Embryonic facial prominence (tissue), 1 donor: ENCODE measurements around the gene PSMA6.
"Not testable (repeated sequence)": the region's sequence is repeated elsewhere in the genome, so short reads cannot be mapped to it uniquely, and the experiment has no call there.

Source experiments
- DNase-seq: peaks from one replicate; pipeline ENCODE4 v3.0.0-alpha.2; 2016; ENCODE audit errors: extremely low spot score

Gene PSMA6

DNA sequence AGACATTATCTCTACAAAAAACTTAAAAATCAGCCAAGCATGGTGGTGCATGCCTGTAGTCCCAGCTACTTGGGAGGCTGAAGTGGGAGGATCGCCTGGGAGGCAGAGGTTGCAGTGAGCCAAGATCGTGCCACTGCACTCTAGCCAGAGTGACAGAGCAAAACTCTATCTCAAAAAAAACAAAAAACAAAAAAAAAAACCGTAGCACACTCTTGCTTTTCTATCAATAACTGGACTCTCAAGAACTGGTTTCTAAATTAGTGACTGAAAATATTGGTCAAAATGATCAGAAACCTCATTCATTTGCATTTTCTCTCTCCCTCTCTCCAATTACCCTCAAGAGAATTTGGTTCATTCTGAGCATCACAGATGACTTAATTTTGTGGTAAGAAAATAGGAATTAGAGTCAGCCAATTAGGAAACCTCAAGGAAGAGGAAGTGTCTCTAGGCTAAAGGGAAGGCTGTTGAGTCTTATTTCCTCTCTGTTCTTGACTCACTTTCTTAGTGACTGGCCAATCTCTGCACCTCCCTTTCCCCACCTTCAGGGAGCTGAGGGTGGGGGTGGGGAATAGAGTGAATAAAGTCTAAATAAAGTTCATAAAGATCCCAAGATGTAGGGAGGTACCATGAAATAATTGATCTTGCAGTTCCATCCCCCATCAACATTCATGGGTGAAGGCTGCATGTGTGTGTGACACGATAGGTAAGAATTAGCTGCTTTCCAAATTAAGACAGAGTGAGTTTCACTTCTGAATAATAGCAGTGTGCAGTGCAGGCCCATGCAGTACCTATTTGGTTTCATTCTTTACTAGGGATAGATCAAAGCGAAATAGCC is 6.8 kb upstream of the PSMA6 start:
- DNase-seq = no peak

DNA sequence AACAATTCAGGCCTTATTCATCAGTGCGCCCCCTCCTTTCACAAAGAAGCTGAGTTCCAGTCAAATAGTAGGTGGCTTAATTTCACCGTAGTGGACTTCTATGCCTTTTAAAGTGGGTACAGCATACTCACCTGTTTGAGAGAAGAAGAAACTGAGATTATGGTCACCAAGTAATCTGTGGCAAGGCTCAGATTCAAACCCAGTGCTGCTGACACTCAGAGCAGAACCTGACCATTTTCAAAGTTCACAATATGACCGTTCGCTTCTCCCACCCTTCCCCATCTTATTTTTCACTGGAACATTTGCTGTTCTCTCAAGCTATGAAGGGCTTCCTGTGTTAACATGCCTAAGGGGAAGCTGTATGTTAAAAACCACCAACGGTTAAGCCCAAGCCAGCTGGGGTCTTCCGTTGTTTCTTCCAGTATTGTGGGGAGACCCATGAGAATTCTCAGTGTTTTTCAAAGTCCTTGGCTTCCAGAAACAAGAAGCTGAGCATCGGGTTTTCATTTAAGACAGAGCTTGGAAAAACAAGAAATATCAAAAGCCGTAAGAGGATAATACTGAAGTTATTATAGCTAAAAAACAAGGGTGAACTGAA is 6.1 kb upstream of the PSMA6 start:
- no peak for DNase-seq

DNA sequence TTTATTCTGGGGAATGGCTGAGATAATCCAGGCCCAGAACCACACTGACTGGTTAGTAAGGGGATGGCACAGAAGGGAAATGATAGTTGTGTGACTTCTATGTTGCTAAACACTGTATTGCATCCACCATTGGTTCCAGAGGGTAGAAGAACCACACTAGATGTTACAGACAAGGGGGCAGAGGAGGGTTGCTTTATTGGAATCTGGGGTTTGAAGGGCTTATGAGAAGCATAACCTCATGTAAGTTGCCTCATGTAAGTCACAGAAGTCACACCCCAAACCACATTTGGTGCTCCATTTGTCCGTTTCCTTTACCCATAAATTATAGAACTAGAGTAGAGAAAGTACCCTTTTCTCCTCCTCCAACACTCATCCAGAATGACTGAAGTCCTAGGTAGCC is 5.5 kb upstream of the PSMA6 start:
- no peak for DNase-seq

DNA sequence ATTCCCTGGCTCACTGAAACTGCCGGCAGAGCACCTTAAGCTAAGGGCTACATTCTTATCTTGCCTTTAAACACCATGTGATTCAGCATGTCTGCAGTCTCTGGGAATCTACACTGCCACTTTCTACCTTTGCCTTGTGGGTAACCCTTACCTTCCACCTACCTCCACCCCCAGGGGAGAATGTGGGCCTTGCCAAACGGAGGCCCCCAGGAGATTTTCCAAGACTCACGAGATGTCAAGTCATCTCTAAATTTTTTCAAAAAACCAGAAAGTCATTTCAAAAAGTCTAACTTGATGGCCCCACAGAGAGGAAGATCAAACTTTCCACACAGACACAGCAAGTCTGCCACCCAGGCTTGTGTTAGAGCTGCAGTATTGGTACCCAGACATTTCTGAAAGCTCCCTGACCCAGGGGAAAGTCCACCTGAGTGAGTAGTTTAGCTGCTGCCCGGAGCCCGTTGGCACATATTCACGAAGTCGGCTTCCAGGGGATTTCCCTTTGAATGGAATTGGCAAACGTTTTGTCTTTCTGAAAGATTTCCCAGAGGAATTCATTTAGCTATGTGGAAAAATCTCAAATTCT is 4.7 kb upstream of the PSMA6 start:
- no peak for DNase-seq

DNA sequence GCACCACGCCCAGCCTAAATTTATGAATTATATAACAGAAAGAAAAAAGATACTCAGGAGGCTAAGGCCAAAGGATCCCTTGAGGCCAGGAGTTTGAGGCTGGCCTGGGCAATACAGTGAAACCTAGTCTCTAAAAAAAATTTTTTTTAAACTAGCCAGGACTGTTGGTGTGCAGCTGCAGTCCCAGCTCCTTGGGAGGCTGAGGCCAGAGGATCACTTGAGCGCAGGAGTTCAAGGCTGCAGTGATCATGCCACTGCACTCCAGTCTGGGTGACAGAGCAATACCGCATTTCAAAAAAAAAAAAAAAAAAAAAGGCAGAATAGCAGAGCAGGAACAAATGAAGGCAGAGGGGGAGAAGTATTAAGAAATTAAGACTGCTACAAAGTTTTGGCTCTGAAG is 2.6 kb upstream of the PSMA6 start:
- DNase-seq = no peak

DNA sequence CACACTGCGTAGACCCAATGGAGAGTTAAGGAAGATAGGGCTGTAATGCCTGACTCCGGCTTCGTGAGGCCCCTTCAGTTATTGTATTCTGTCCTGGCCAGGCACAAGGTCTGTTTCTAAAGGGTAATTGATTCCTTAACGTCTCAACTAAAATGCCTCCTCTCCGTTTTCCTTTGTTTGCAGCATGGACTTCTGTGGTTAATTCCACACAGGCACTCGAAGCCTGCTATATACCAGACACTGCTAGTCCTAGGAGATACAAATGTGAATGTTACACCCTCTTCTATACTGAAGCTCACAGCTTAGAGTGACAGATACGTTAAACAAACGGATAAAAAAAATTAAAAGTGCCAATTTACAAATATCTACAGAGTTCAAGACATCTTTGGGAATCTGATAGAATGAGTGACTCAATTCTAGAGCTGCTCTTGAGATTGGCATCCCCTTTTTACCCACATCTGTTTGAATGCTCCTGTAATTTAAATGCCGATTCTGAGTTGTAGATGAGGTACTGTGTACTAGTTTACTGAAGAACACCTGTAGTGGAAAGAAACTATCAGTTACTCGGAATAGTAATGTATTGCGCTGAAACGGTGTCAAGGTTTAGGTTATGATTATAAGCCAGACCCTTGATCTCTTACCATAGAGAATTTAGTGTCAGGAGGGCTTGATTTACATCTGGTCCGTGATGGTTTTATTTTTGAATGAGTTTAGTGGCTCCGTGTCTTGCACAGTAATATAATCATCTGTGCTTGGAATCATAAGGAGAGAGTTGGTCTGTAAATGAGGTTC is 784 bp downstream of the PSMA6 start:
- no peak for DNase-seq

DNA sequence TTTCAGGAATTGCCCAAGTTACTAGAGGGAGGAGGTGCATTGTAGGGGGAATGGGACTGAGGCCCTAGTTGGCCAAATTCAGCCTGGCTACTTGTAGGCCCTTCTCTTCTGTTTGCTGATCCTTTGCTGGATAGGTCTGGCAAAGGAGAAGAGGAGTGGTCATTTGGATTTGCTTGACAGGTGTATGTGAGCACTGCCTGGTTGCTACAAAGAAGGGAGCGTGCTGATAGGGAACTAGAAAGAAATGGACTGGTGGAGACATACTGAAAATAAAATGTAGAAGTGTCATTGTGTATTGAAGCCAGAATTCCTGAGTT is 3.6 kb downstream of the PSMA6 start:
- DNase-seq = no peak

DNA sequence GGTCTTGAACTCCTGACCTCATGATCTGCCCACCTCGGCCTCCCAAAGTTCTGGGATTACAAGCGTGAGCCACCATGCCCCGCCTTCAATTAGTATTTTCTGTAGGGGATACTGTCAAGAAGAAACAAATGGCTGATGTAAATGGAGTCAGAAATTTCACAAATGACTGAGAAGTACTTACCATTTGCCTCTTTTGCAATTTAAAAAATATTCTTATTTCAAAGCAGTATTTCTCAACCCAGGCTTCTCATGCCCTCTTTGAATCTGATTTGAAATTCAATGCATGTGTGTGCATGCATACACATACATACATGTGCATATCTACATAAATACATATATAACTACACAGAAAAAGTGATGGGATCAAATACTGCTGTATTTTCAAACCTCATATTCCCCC is 4.4 kb downstream of the PSMA6 start:
- no peak for DNase-seq

DNA sequence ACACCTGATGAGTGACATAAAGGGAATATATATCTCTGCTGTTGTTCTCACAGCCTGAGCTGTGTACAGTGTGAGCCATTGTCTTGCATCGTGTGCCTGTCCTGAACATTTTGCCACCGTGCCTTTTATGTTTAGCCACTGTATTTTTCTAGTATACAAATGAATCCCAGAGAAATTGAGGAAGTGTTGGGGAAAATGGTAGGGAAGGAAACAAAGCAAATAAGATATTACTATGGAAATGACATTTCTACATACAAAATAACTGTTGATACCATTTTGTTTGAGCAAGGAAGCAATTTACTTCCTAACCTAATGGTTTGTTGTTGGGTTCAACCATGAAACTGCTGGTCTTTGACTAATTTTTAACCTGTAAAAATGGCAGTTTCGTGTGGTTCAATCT is 5.5 kb downstream of the PSMA6 start:
- no peak for DNase-seq

DNA sequence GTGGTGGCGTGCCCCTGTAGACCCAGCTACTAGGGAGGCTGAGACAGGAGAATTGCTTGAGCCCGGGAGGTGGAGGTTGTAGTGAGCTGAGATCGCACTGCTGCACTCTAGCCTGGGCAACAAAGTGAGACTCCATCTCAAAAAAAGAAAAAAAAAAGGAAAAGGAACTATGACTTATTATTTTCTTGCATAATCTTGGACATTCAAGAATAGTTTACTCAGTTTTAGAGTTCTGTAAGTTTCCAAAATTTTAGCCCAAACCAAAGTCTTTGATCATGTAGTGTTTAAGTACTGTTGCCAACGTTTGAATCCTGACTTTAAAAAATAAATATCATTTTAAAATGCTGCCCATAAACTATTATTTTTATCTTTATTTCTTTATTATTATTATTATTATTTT is 6.2 kb downstream of the PSMA6 start:
- no peak for DNase-seq

DNA sequence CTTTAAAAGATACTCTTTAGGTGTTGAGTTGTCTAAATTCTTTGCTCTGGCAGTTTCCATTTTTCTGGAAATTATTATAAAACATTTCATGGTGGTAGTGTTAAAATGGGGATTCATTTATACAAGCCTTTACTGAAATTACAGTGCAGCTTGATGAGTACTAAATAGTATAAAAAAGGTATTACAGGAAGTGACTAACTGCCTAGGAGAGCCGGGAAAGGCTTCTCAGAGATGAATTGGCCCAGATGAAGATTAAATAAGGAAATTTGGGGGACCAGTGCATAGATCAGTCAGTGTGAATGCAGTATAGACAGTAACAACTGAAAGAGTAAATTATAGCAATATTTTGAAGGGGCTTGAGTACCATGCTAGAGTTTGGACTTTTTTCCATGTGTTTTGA is 7.5 kb downstream of the PSMA6 start:
- DNase-seq = no peak

DNA sequence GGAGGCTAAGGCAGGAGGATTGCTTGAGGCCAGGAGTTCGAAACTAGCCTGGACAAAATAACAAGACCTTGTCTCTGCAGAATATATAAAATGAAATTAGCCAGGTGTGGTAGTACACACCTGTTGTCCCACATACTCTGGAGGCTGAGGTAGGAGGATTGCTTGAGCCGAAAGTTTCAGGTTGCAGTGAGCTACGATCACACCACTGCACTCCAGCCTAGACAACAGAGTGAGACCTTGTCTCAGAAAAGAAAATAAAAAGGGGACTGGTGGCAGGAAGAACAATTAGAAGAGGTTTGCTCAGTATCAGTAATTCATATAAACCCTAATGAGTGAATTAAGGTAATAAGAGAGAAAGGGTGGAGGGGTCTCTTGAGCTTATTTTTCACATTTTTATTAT is 8.0 kb downstream of the PSMA6 start:
- DNase-seq = no peak

DNA sequence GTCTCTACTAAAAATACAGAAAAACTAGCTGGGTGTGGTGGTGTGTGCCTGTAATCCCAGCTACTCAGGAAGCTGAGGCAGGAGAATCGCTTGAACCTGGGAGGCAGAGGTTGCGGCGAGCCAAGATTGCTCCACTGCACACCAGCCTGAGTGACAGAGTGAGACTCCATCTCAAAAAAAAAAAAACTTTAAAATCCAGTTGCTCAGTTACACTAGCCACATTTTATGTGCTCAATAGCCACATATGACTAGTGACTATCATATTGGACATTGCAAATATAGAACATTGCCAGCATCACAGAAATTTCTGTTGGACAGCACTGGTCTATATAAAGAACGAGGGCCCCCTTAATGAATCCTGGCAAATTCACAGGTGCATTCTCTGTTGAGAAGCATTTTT is 9.2 kb downstream of the PSMA6 start:
- DNase-seq = not testable (repeated sequence)

DNA sequence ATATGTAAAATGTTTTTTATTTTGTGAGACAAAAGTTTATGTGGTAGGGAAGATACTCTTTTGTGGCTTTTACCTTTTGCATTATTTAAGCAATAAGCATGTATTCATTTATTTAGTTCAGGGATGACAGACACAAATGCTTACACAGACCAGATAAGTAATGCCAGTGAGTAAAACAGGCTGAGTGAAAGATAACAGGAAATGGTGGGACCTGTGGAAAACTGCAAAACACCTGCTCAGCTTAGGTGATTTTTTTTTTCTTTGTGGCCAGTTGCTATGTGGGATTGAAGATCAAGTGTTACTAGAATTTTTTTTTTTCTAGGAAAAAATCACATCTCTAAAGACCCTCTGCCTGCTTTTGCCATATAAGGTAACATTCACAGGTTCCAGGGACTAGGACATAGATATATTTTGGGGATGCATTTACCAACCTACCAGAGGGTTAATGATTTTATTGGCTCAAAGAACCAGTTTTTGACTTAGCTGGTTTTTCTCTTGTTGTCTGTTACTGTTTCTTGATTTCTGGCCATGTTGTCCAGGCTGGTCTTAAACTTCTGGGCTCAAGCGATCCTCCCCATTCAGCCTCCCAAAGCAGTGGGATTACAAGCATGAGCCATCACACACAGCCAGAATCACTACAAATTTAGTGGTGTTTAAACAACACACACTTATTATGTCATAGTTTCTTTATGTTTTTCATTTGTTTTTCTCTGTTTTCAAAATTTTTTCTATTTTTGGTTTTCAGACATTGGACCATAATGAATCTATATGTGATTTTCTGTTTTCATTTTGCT is 9.8 kb downstream of the PSMA6 start:
- DNase-seq = no peak

DNA sequence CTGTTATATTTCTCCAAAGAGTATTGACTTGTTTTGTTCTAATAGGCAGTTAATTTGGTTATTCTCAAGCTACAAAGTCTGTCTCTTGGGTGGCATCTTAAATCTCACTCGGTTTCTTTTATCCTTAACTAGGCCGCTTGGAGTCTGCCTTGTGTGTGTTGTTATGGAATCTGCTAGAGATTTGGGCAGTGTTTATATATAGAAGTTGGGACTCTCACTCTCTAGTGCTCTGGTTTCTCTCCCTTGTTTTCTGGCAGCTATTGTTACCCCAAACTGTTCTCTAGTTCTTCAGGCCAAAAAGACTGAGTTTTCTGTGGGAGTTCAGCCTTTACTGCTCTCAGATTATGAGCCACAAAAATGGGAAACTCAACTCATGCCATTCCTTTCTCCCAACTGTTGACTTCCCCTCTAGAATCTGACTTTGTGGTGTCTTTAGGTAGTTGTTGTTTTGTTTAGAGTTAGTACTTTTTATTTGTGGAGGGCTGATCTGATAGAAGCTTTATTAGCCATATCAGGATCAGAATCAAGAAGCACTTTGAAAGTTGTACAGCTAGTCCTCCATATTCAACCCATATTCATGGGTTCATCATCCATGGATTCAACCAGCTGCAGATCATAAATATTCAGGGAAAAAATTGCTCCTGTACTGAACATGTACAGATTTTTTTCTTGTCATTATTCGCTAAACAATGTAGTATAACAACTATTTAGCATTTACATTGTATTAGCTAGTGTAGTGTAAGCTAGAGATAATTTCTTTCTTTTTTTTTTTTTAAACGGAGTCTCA is 11.2 kb downstream of the PSMA6 start:
- no peak for DNase-seq

DNA sequence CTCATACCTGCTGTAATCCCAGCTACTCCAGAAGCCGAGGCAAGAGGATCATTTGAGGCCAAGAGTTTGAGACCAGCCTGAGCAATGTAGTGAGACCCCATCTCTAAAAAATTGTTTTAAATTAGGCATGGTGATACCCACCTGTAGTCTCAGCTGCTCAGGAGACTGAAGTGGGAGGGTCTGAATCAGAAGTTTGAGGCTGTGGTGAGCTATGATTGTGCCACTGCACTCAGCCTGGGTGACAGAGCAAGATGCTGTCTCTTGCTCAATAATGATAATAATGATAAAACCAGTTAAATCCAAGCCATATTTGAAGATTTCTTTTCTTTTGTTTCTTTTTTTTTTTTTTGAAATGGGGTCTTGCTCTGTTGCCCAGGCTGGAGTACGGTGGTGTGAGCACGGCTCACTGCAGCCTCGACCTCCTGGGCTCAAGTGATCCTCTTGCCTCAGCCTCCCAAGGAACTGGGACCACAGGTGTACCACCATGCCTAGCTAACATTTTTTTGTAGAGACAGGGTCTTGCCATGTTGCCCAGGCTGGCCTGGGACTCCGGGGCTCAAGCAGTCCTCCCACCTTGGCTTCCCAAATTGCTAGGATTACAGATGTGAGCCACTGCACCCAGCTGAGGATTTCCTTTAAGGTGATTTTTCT is 12.8 kb downstream of the PSMA6 start:
- no peak for DNase-seq

DNA sequence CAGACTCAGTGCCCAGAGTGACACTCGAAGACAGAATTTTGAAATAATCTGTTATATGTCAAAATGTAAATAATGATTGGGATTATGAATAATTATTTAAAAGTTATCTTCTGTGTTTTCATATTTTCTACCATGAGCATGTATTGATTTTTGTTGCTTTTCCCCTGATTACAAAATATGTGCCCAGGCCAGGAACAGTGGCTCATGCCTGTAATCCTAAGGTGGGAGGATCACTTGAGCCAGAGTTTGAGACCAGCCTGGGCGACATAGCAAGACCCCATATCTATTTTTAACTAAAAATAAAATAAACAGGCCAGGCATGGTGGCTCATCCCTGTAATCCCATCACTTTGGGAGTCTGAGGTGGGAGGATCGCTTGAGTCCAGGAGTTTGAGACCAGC is 13.5 kb downstream of the PSMA6 start:
- DNase-seq = no peak

DNA sequence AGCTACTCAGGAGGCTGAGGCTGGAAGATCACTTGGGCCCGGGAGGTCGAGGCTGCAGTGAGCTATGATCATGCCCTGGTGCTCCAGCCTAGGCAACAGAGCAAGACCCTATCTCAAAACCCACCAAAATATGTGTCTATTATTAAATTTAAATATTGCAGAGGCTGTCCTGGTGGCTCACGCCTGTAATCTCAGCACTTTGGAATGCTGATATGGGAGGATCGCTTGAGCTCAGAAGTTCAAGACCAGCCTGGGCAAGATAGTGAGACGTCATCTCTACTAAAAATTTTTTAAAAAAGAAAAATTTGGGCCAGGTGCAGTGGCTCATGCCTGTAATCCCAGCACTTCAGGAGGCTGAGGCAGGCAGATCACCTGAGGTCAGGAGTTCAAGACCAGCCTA is 13.9 kb downstream of the PSMA6 start:
- DNase-seq = no peak

DNA sequence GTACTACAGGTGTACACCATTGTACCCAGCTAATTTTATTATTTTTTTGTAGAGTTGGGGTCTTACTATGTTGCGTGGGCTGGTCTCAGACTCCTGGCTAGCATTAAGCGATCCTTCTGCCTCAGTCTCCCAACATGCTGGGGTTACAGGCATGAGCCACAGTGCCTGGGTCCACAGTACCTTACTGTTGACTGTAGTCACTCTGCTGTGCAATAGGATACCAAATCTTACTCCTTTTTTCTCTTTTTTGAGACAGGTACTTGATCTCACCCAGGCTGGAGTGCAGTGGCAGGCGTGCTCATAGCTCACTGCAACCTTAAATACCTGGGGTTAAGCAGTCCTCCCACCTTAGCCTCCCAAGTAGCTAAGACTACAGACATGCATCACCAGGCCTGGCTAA is 25.6 kb downstream of the PSMA6 start:
- no peak for DNase-seq

DNA sequence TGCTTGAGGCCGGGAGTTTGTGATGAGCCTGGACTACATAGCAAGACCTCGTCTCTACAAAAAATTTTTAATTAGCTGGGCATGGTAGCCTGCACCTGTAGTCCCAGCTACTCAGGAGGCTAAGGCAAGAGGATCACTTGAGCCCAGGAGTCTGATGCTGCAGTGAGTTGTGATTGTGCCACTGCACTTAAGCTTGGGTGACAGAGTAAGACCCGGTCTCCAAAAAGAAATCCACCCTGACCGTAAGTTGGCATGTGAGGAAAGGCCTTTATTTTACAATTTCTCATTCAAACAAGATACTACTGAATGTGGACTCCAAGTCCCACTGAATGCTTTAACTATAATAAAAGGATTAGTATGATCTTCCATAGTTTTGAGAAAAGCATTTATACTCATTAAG is 27.3 kb downstream of the PSMA6 start:
- DNase-seq = no peak

DNA sequence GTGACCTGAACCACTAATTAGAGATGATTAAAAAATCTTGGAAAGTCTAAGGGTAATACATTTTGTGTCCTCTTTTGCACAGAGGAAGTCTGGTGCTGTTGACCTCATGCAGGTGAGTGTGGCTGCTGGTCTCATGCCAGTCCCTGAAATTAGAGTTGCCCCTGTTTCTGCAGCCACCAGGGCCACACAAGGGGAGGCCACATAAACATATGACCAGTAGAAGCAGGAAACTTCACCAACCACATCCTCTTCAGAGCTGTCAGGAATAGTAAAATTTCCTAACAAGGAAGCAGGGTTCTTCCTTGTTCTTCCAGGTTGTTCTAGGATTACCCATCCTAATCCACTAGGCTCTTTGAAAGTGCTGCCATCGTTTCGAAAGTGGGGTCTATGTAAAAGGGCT is 28.3 kb downstream of the PSMA6 start:
- DNase-seq = no peak
